Inflammatory macrophage treated with lipopolysaccharide for 1 hour (primary cell): ENCODE data around the gene SLC49A3.
"Not testable (repeated sequence)": the region's sequence is repeated elsewhere in the genome, so short reads cannot be mapped to it uniquely, and the experiment has no call there.

ENCODE experiments used
- DNase-seq, 2 donors: peaks; one replicate each; pipeline ENCODE4 v3.0.0-alpha.2; 2020 to 2022

SLC49A3 gene

DNA sequence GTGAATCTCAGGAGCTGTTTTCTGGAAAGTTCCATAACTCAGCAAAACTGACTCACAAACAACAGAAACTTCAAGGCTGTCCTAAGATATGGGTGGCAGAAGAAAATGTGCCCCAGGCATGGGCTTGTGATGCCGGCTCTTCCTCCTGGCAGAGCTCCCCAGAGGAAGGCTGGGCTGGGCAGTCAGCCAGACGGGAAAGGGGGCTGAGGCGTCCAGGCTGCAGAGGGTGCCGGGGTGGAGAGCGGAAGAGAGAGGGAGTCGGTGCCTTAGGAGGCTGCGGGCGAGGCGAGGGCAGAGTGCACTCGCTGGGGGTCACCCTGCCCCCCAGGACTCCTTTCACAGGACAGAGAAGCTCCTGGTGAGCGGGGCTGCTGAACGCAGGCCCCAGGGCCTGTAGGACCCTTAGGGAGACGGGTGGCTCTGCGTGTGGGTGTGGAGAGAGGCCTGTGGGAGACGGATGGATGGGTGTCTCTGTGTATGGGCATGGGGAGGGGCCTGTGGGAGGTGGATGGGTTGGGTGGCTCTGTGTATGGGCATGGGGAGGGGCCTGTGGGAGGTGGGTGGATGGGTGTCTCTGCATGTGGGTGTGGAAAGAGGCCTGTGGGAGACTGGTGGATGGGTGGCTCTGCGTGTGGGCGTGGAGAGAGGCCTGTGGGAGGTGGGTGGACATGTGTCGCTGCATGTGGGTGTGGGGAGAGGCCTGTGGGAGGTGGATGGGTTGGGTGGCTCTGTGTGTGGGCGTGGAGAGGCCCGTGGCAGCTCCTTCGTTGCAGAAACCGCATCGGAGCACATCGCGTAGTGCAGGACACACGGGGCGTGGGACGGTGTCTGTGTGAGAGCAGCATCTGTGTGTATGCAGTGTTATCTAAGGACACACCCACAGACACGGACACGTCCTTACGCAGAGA, 32.6 kb upstream of the SLC49A3 start:
- DNase-seq, result no peak

GRCh38 chr4:720111-720860, 31.3 kb upstream of the SLC49A3 start:
- no peak for DNase-seq

DNA sequence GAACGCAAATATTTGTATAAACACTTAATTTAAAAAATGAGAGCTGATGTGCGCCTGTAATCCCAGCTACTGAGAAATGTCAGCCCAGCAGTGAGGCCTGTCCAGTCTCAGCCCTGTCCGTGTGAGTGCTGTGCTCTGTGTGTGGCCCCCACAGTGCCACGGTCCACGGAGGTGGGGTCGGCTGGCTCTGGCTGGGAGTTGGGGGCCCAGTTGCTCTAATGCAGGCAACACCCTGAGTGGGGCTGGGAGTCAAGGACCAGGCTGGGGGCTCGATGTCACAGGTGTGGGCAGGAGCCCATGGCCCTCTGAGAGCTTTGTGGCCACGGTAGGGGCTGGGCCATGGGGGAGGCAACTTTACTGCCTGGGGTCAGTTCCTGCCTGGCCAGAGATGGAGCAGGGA, 29.5 kb upstream of the SLC49A3 start:
- DNase-seq, result no peak

GRCh38 chr4:717601-718320, 28.8 kb upstream of the SLC49A3 start:
- DNase-seq, result no peak

GRCh38 chr4:714087-714486, 25.1 kb upstream of the SLC49A3 start:
- no peak for DNase-seq

DNA sequence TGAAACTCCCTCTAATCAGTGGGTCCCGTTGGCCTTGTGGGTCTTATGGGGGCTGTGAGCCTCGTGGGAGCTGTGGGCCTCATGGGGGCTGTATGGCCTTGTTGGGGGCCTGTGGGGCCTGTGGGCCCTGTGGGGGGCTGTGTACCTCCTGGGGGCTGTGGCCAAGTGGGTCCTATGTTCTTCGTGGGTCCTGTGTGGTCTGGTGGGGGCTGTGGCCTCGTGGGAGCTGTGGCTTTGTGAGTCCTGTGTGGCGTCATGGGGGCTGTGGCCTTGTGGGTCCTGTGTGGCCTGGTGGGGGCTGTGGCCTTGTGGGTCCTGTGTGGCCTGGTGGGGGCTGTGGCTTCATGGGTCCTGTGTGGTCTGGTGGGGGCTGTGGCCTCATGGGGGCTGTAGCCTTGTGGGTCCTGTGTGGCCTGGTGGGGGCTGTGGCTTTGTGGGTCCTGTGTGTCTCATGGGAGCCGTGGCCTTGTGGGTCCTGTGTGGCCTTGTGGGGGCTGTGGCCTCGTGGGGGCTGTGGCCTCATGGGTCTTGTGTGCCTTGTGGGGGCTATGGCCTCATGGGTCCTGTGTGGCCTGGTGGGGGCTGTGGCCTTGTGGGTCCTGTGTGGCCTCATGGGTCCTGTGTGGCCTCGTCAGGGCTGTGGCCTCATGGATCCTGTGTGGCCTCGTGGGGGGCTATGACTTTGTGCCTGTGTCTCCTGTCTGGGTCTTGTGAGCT, 24.1 kb upstream of the SLC49A3 start:
- DNase-seq, result no peak

- DNase-seq, result no peak
Measured at GRCh38 chr4:712093-712492, 23.1 kb upstream of the SLC49A3 start.

- no peak for DNase-seq
Measured at GRCh38 chr4:710916-711315, 22.0 kb upstream of the SLC49A3 start.

DNA sequence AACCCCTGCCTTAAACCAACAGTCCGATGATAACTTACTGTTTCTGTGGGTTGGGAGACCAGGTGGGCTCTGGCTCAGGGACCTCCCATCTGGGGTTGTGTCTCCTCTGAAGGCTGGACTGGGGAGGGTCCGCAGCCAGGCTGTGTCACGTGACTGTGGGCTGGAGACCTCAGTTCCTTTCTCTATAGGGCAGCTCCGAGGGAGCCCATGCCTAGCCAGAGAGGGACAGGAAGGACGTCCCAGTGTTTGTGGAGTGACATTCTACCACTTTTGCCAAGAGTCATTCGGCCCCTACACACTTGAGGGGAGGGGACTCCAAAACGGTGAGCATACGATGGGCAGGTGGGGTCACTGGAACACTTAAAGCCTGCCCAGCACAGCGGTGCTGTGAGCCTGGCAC, 21.2 kb upstream of the SLC49A3 start:
- DNase-seq, result no peak

DNA sequence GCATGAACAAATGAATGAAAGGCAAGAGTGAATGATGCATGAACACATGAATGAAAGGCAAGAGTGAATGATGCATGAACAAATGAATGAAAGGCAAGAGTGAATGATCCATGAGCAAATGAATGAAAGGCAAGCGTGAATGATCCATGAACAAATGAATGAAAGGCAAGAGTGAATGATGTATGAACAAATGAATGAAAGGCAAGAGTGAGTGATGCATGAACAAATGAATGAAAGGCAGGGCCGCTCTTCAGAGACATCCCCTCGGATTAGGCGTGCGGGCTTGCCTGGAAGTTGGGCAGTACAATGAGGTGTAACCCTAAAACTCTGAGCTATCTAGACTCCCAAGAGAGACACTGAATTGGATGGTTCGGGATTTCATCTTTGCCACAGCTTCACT, 20.4 kb upstream of the SLC49A3 start:
- no peak for DNase-seq

- DNase-seq, result no peak
Measured at GRCh38 chr4:708631-708933, 19.6 kb upstream of the SLC49A3 start.

GRCh38 chr4:707929-708630, 19.1 kb upstream of the SLC49A3 start:
- no peak for DNase-seq

GRCh38 chr4:706834-707598, 18.1 kb upstream of the SLC49A3 start:
- DNase-seq, result no peak

GRCh38 chr4:706083-706633, 17.2 kb upstream of the SLC49A3 start:
- not testable (repeated sequence) for DNase-seq

DNA sequence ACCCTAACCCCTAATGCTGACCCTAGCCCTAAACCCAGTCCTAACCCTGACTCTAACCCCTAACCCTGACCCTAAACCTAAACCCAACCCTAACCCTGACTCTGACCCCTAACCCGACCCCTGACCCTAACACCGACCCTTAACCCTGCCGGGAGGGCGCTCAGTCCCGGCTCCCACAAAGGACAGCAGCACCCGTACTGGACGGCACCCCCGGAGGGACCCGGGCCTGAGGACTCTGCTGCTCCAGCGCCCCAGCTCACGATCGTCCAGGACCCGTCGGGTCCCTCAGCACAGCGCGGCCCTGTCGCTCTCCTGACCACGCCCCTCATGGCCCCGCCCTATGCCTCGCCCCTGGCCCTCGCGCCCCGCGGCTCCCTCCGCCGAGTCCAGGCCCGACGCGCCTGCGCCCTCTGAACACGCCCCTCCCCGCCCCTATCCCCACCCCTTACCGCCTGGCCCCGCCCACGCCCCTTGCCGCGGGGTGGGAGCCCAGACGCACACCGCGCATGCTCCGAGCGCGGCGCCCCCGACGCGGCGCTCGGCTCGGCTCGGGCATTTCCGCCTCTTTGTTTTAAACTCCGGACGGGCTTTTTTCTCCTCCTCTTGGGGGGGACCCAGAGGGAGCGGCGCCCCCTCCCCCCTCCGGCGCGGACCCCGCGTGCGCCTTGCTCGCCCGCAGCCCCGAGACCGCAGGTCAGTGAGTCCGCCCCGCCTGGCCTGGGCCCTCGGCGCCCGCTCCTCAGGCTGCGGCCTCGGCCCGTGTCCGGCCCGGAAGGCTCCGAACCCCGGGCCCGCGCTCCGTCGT, 16.5 kb upstream of the SLC49A3 start, which contains the start of gene PCGF3:
Gene PCGF3, plus strand, starts transcription at position 555 of the 805 bp plus-strand sequence. CDS start 27,849 bp downstream, outside the sequence.
- peak; percentile 95 to 99 for DNase-seq

DNA sequence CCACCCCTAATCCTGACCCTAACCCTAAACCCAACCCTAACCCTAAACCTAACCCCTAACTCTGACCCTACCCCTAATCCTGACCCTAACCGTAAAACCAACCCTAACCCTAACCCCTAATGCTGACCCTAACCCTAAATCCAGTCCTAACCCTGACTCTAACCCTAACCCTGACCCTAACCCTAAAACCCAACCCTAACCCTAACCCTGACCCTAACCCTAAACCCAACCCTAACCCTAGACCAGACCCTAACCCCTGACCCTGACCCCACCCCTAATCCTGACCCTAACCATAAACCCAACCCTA, 16.0 kb upstream of the SLC49A3 start:
- no peak for DNase-seq

DNA sequence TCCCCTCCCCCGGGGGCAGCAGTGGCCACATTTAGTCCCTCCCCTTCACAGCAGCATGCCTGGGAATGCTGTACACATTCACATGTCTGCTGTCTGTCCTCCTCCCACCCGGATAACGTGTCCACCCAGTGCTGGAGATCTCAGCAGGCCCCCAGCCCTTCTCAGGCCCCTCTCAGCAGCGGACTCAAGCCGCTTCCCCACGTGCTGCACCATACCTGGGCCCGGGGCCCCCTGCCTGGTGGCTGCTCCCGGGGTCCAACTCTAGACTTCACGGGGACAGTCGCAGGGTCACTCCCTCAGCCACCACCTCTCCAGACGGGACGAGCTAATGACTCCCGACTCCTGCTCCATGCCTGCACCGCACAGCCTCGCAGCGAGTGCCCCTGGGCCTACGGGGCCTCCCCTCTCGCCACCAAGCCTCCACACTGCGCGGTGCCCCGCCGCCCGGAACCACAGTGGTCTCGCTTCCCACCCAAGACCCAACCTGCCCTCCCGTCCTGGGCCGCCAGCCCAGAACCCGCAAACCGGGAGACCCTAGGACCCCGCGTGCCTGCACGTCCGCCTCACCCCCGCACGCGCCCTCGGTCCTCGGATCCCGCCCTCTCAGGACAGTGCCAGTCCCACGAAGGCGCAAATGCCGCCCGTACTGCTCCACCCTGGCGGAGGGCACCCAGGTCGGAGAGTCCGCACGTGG, 15.4 kb upstream of the SLC49A3 start:
- DNase-seq, result no peak

DNA sequence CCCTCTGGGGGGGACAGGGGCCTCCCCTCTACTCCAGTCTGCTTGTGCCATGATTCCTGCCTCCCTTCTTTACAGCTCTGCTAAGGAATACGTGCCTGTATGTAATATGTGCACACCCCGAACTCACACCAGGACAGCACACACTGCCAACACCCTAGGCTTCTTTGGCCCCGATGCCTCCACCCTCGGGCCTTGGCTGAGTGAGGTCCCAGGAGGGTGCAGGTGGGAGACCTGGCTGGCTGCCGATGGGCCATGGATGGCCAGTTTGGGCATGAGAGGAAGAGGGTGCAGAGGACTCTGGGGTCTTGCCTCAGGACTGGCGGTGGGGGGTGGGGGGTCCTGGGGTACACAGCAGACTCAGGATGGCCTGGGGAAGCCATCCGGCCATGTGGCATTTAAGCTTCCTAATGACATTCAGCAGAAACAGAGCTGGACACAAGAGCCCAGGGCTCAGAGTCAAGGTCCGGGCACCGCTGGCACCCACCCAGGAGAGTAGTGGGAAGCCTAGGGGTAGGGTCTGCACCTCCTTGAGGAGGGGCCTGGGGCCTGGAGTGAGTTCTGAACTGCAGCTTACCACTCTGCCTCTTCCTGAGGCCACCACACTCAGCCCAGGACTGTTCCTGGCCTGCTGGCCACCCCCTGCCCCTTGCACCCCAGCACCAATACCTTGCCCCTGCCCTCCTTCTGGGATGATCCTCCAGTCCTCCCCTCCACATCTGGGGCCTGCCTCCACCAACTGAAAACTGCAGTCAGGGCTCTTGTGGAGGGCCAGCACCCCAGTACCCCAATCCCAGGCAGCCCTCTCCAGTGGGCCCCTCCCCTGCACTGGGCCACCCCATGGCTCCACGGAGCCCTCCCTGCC, 14.6 kb upstream of the SLC49A3 start:
- no peak for DNase-seq

- DNase-seq, result no peak
Measured at GRCh38 chr4:702618-703048, 13.7 kb upstream of the SLC49A3 start.
